ENCODE data around the gene MICU1.

Gene MICU1

GRCh38 chr10:72625276-72625607 is 637 bp downstream of the MICU1 start:
- H3K4me3 ChIP-seq (ENCODE audit: low read depth, low read length) = peak overlapping the region; percentile 95
- TF ChIP-seq CTCF (IDR thresholded peaks at IDR 0.05; ENCODE audit: low read depth, low read length) = no peak

GRCh38 chr10:72622271-72622670 is 3.6 kb downstream of the MICU1 start:
- no peak for TF ChIP-seq CTCF (IDR thresholded peaks at IDR 0.05; ENCODE audit: low read depth, low read length)
- H3K4me3 ChIP-seq (ENCODE audit: low read depth, low read length) = no peak overlapping the region

- TF ChIP-seq CTCF (IDR thresholded peaks at IDR 0.05; ENCODE audit: low read depth, low read length) = no peak
- no peak overlapping the region for H3K4me3 ChIP-seq (ENCODE audit: low read depth, low read length)
Measured at GRCh38 chr10:72616716-72617115, 9.2 kb downstream of the MICU1 start.

- TF ChIP-seq CTCF (IDR thresholded peaks at IDR 0.05; ENCODE audit: low read depth, low read length) = no peak
- no peak overlapping the region for H3K4me3 ChIP-seq (ENCODE audit: low read depth, low read length)
Measured at GRCh38 chr10:72615970-72616369, 9.9 kb downstream of the MICU1 start.

- no peak overlapping the region for H3K4me3 ChIP-seq (ENCODE audit: low read depth, low read length)
Measured at GRCh38 chr10:72612203-72612826, 13.6 kb downstream of the MICU1 start.

GRCh38 chr10:72611783-72612182 is 14.1 kb downstream of the MICU1 start:
- TF ChIP-seq CTCF (IDR thresholded peaks at IDR 0.05; ENCODE audit: low read depth, low read length) = no peak
- H3K4me3 ChIP-seq (ENCODE audit: low read depth, low read length) = no peak overlapping the region

More at GRCh38 chr10:72612203-72612826, 13.6 kb downstream of the MICU1 start:
- TF ChIP-seq CTCF (IDR thresholded peaks at IDR 0.05; ENCODE audit: low read depth, low read length) = no peak

- H3K4me3 ChIP-seq (ENCODE audit: low read depth, low read length) = no peak overlapping the region
- TF ChIP-seq CTCF (IDR thresholded peaks at IDR 0.05; ENCODE audit: low read depth, low read length) = no peak
Measured at GRCh38 chr10:72610466-72610865, 15.4 kb downstream of the MICU1 start.
